HepG2 (cell line): ENCODE results near the gene PSAP. TPM values are rescaled to one million over a fixed set of nuclear protein-coding genes. Genes with fewer than 3 reads are reported as not detected.

Experiments
- KLF13 ChIP-seq: sonication (generic); formaldehyde crosslinking; IDR thresholded peaks from 2 replicates; pipeline ENCODE4 v1.4.0; 2020; ENCODE audit warnings: mild to moderate bottlenecking, missing genetic modification reagents
- MAFK ChIP-seq, 2 experiments: IDR thresholded peaks in 1 of 2; conservative IDR thresholded peaks in 1 of 2; 2 replicates each; pipeline ENCODE4 v1.6.1; 2011; ENCODE audit warnings: improper control_type of control experiment in 2 of 2, low read length in 2 of 2
- MEF2D ChIP-seq: sonication (generic); formaldehyde crosslinking; IDR thresholded peaks from 2 replicates; pipeline ENCODE4 v1.5.1; 2020; ENCODE audit warnings: mild to moderate bottlenecking, missing genetic modification reagents
- NFE2L2 ChIP-seq: fragments of 150-350 bp; IDR thresholded peaks from 2 replicates; pipeline ENCODE4 v1.6.1; 2014; ENCODE audit warnings: low read length
- NFIC ChIP-seq: IDR thresholded peaks from 2 replicates; pipeline ENCODE4 v1.6.1; 2012; ENCODE audit warnings: mild to moderate bottlenecking, low read length, inconsistent platforms
- PAWR ChIP-seq: sonication (generic); formaldehyde crosslinking; IDR thresholded peaks from 2 replicates; pipeline ENCODE4 v1.4.0; 2020; ENCODE audit warnings: missing genetic modification reagents, mild to moderate bottlenecking, borderline replicate concordance
- ZNF230 ChIP-seq: sonication (generic); formaldehyde crosslinking; IDR thresholded peaks from 2 replicates; pipeline ENCODE4 v1.4.0; 2020; ENCODE audit warnings: mild to moderate bottlenecking, missing genetic modification reagents
- ZNF33A ChIP-seq: sonication (generic); formaldehyde crosslinking; IDR thresholded peaks from 2 replicates; pipeline ENCODE4 v1.5.1; 2020; ENCODE audit warnings: missing genetic modification reagents, mild to moderate bottlenecking, moderate library complexity, borderline replicate concordance
- ZNF343 ChIP-seq: sonication (generic); formaldehyde crosslinking; IDR thresholded peaks from 2 replicates; pipeline ENCODE4 v1.4.0; 2020; ENCODE audit warnings: mild to moderate bottlenecking, missing genetic modification reagents
- ZNF607 ChIP-seq: sonication (generic); formaldehyde crosslinking; IDR thresholded peaks from 2 replicates; pipeline ENCODE4 v1.5.1; 2020; ENCODE audit warnings: missing genetic modification reagents, mild to moderate bottlenecking, borderline replicate concordance
- polyA plus RNA-seq, 8 experiments: library from polyadenylated mRNA; depleted of rRNA in 3 of 8; stranded (reverse) in 7 of 8; unstranded in 1 of 8; fragments of >200 nt; fragmentation: Illumina TruSeq in 4 of 8; extraction: Trizol in 4 of 8; gene quantifications; 2 replicates each; pipeline versions ENCODE4 v1.2.1 to v1.2.3, GENCODE V29; 2011 to 2016; ENCODE audit warnings: low read depth in 4 of 8, missing spikeins in 1 of 8, mixed read lengths in 1 of 8; ENCODE audit not compliant: insufficient read depth in 1 of 8
- total RNA-seq, 5 experiments: library from RNA; depleted of rRNA; stranded (reverse); fragments of >200 nt; fragmentation: Illumina TruSeq; extraction: Trizol; gene quantifications; 2 replicates each; pipeline ENCODE4 v1.2.3, GENCODE V29; 2016; ENCODE audit warnings: low read depth in 1 of 5
- TF ChIP-seq, protein P1 (sequence below): sonication (generic); formaldehyde crosslinking; IDR thresholded peaks from 2 replicates; pipeline ENCODE4 v1.5.0; 2020; ENCODE audit warnings: mild to moderate bottlenecking, missing genetic modification reagents
- TF ChIP-seq, protein P2 (sequence below), 2 experiments: sonication (generic) in 1 of 2; formaldehyde crosslinking in 1 of 2; IDR thresholded peaks; 2 replicates each; pipeline versions ENCODE4 v1.5.1 to v1.6.1; 2011 to 2020; ENCODE audit warnings: borderline replicate concordance in 1 of 2, low read depth in 1 of 2, low read length in 1 of 2, mild to moderate bottlenecking in 1 of 2, missing genetic modification reagents in 1 of 2, moderate library complexity in 1 of 2
- TF ChIP-seq, protein P3 (sequence below), 2 experiments: sonication (generic) in 1 of 2; formaldehyde crosslinking in 1 of 2; IDR thresholded peaks; 2 replicates each; pipeline versions ENCODE4 v1.4.0 to v1.6.1; 2018 to 2020; ENCODE audit warnings: missing genetic modification reagents in 2 of 2, borderline replicate concordance in 1 of 2, low read depth in 1 of 2, mild to moderate bottlenecking in 1 of 2, missing biosample characterization in 1 of 2
- TF ChIP-seq, protein P4 (sequence below): sonication (generic); formaldehyde crosslinking; IDR thresholded peaks from 2 replicates; pipeline ENCODE4 v1.9.0; 2021; ENCODE audit warnings: mild to moderate bottlenecking, missing genetic modification reagents

The PSAP gene
- total and polyA plus RNA-seq, 2 of the 13 experiments (the other 11 are each of a cell fraction or from before 2014, with no cell fraction given) = 323 to 643 TPM

GRCh38 chr10:71860243-71861029 lies 9.4 kb upstream of the PSAP start (continued):
- TF ChIP-seq, protein P1, sequence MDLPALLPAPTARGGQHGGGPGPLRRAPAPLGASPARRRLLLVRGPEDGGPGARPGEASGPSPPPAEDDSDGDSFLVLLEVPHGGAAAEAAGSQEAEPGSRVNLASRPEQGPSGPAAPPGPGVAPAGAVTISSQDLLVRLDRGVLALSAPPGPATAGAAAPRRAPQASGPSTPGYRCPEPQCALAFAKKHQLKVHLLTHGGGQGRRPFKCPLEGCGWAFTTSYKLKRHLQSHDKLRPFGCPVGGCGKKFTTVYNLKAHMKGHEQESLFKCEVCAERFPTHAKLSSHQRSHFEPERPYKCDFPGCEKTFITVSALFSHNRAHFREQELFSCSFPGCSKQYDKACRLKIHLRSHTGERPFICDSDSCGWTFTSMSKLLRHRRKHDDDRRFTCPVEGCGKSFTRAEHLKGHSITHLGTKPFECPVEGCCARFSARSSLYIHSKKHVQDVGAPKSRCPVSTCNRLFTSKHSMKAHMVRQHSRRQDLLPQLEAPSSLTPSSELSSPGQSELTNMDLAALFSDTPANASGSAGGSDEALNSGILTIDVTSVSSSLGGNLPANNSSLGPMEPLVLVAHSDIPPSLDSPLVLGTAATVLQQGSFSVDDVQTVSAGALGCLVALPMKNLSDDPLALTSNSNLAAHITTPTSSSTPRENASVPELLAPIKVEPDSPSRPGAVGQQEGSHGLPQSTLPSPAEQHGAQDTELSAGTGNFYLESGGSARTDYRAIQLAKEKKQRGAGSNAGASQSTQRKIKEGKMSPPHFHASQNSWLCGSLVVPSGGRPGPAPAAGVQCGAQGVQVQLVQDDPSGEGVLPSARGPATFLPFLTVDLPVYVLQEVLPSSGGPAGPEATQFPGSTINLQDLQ = no peak
- no peak for TF ChIP-seq PAWR (CRISPR knock-in tag)
- TF ChIP-seq NFE2L2 = peak; percentile 95
- TF ChIP-seq, protein P2, sequence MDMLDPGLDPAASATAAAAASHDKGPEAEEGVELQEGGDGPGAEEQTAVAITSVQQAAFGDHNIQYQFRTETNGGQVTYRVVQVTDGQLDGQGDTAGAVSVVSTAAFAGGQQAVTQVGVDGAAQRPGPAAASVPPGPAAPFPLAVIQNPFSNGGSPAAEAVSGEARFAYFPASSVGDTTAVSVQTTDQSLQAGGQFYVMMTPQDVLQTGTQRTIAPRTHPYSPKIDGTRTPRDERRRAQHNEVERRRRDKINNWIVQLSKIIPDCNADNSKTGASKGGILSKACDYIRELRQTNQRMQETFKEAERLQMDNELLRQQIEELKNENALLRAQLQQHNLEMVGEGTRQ (IDR thresholded peaks at IDR 0.05; ENCODE audit: low read depth, low read length) = no peak
- TF ChIP-seq, protein P2 (CRISPR knock-in tag; IDR thresholded peaks at IDR 0.05; ENCODE audit: borderline replicate concordance) = no peak
- TF ChIP-seq, protein P3, sequence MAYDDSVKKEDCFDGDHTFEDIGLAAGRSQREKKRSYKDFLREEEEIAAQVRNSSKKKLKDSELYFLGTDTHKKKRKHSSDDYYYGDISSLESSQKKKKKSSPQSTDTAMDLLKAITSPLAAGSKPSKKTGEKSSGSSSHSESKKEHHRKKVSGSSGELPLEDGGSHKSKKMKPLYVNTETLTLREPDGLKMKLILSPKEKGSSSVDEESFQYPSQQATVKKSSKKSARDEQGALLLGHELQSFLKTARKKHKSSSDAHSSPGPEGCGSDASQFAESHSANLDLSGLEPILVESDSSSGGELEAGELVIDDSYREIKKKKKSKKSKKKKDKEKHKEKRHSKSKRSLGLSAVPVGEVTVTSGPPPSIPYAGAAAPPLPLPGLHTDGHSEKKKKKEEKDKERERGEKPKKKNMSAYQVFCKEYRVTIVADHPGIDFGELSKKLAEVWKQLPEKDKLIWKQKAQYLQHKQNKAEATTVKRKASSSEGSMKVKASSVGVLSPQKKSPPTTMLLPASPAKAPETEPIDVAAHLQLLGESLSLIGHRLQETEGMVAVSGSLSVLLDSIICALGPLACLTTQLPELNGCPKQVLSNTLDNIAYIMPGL (CRISPR knock-in tag; IDR thresholded peaks at IDR 0.05; ENCODE audit: borderline replicate concordance in 1 of 2, low read depth in 1 of 2) = peak in 1 of 2 experiments; percentile 43; a peak in 1 of 4 replicates
- no peak for TF ChIP-seq ZNF33A (CRISPR knock-in tag)
- no peak for TF ChIP-seq ZNF230 (CRISPR knock-in tag)
- TF ChIP-seq ZNF343 (CRISPR knock-in tag) = no peak
- TF ChIP-seq KLF13 (CRISPR knock-in tag) = no peak
- no peak for TF ChIP-seq ZNF607 (CRISPR knock-in tag)
- 0 out of 2 replicates have a peak, but pooled peaks have one; percentile 27 for TF ChIP-seq MEF2D (CRISPR knock-in tag)
- no peak for TF ChIP-seq NFIC
- TF ChIP-seq, protein P4, sequence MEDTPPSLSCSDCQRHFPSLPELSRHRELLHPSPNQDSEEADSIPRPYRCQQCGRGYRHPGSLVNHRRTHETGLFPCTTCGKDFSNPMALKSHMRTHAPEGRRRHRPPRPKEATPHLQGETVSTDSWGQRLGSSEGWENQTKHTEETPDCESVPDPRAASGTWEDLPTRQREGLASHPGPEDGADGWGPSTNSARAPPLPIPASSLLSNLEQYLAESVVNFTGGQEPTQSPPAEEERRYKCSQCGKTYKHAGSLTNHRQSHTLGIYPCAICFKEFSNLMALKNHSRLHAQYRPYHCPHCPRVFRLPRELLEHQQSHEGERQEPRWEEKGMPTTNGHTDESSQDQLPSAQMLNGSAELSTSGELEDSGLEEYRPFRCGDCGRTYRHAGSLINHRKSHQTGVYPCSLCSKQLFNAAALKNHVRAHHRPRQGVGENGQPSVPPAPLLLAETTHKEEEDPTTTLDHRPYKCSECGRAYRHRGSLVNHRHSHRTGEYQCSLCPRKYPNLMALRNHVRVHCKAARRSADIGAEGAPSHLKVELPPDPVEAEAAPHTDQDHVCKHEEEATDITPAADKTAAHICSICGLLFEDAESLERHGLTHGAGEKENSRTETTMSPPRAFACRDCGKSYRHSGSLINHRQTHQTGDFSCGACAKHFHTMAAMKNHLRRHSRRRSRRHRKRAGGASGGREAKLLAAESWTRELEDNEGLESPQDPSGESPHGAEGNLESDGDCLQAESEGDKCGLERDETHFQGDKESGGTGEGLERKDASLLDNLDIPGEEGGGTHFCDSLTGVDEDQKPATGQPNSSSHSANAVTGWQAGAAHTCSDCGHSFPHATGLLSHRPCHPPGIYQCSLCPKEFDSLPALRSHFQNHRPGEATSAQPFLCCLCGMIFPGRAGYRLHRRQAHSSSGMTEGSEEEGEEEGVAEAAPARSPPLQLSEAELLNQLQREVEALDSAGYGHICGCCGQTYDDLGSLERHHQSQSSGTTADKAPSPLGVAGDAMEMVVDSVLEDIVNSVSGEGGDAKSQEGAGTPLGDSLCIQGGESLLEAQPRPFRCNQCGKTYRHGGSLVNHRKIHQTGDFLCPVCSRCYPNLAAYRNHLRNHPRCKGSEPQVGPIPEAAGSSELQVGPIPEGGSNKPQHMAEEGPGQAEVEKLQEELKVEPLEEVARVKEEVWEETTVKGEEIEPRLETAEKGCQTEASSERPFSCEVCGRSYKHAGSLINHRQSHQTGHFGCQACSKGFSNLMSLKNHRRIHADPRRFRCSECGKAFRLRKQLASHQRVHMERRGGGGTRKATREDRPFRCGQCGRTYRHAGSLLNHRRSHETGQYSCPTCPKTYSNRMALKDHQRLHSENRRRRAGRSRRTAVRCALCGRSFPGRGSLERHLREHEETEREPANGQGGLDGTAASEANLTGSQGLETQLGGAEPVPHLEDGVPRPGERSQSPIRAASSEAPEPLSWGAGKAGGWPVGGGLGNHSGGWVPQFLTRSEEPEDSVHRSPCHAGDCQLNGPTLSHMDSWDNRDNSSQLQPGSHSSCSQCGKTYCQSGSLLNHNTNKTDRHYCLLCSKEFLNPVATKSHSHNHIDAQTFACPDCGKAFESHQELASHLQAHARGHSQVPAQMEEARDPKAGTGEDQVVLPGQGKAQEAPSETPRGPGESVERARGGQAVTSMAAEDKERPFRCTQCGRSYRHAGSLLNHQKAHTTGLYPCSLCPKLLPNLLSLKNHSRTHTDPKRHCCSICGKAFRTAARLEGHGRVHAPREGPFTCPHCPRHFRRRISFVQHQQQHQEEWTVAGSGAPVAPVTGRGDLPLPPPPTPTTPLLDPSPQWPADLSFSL = no peak
- TF ChIP-seq MAFK (conservative IDR thresholded peaks at IDR 0.05 in 1 of 2, IDR thresholded peaks at IDR 0.05 in 1 of 2; ENCODE audit: low read length in 2 of 2) = peak; percentile 90 to 99
